ENCODE data around the gene RANBP1. TPM values are rescaled to one million over a fixed set of nuclear protein-coding genes. Genes with fewer than 3 reads are reported as not detected.

RANBP1 gene
- total and polyA plus RNA-seq, 9 of the 15 experiments (the other 6 are each of a cell fraction or from before 2014, with no cell fraction given): 162 to 2,891 (median 1,289) TPM

DNA sequence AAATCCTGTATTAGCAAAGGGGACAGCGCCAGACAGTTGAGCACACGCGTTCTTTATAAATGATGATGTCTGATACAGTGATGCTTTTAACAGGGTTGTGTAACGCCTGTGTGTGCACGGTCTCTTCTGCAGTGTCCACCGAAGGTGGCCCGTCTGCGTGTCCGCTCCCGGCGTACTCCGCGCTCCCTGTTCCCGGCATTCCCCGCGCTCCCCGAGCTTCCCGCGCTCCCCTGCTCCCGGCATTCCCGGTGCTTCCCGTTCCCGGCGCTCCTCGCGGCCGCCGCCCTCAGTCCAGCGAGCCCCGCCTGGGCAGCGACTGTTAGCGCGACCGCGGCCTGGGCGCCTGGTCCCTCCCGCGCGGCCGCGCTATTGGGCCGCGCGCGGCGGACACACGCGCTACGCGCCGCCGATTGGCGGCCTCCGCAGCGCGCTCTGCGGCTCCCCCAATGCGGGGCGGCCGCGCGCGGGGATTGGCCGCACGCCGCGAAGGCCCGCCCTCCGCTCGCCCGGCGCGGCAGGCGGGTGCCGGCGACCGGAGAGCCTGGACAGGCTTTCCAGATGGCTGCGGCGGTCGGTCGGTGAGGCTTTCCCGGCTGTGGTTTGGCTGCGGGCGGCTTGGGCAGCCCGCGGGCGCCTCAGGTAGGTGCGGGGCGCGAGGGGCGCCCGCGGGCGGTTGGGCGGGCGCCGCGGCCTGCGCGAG lies 36.0 kb upstream of the RANBP1 start, which contains the start of gene DGCR8 (continued):
- TF ChIP-seq ZHX1 (conservative IDR thresholded peaks at IDR 0.05; ENCODE audit: low read length) (no peak; the same call in 1 of the 2 replicates), TCF7L2 (IDR thresholded peaks at IDR 0.05; ENCODE audit: low read depth, low read length) (peak; percentile 60; the same call in 1 of the 2 replicates), ZNF696 (CRISPR knock-in tag; conservative IDR thresholded peaks at IDR 0.05) (0 out of 2 replicates have a peak, but pooled peaks have one; percentile 14), ZNF165 (CRISPR knock-in tag; IDR thresholded peaks at IDR 0.05; ENCODE audit: borderline replicate concordance) (peak; percentile 95), SMARCE1 (IDR thresholded peaks at IDR 0.05) (no peak), SPI1 (IDR thresholded peaks at IDR 0.05; ENCODE audit: borderline replicate concordance, low read depth, low read length) (peak; percentile 25; the same call in 1 of the 2 replicates), BCLAF1 (IDR thresholded peaks at IDR 0.05; ENCODE audit: borderline replicate concordance in 1 of 2, control insufficient read depth in 1 of 2, low read depth in 2 of 2, low read length in 1 of 2) (no peak), ZBTB11 (CRISPR knock-in tag; IDR thresholded peaks at IDR 0.05) (0 out of 6 replicates have a peak, but pooled peaks of 1 of the 3 experiments have one; percentile 26), ZNF766 (CRISPR knock-in tag; conservative IDR thresholded peaks at IDR 0.05) (no peak), ZSCAN29 (IDR thresholded peaks at IDR 0.05) (no peak), MIER1 (IDR thresholded peaks at IDR 0.05; ENCODE audit: low read depth) (no peak), STAT5B (CRISPR knock-in tag; IDR thresholded peaks at IDR 0.05) (no peak), ID3 (CRISPR knock-in tag; IDR thresholded peaks at IDR 0.05) (peak; percentile 40; the same call in 1 of the 2 replicates), ID3 (tag; IDR thresholded peaks at IDR 0.05) (no peak), NUFIP1 (IDR thresholded peaks at IDR 0.05; ENCODE audit: partially characterized antibody) (no peak), CBFA2T2 (conservative IDR thresholded peaks at IDR 0.05) (no peak), CBX2 (IDR thresholded peaks at IDR 0.05; ENCODE audit: insufficient read depth, low read length, poor library complexity, severe bottlenecking) (no peak)

Measured in K562 (cell line).